ENCODE results near the gene PIK3C3.

- TF ChIP-seq YY1 (IDR thresholded peaks at IDR 0.05; ENCODE audit: low read depth) (no peak), EP300 (IDR thresholded peaks at IDR 0.05; ENCODE audit: borderline replicate concordance) (no peak), REST (IDR thresholded peaks at IDR 0.05; ENCODE audit: low read depth) (no peak), MAX (IDR thresholded peaks at IDR 0.05) (no peak), USF1 (IDR thresholded peaks at IDR 0.05) (no peak), FOXM1 (IDR thresholded peaks at IDR 0.05; ENCODE audit: borderline replicate concordance, low read depth) (no peak), RAD21 (IDR thresholded peaks at IDR 0.05; ENCODE audit: low read depth) (no peak), ZBTB7A (IDR thresholded peaks at IDR 0.05; ENCODE audit: low read depth) (no peak), TCF12 (IDR thresholded peaks at IDR 0.05; ENCODE audit: low read depth) (no peak), EGR1 (IDR thresholded peaks at IDR 0.05) (no peak), TEAD4 (IDR thresholded peaks at IDR 0.05) (no peak)
These were observed 158.6 kb downstream of the PIK3C3 start for GRCh38 chr18:42113529-42114191.
